ENCODE measurements around the gene UST.

Gene UST

DNA sequence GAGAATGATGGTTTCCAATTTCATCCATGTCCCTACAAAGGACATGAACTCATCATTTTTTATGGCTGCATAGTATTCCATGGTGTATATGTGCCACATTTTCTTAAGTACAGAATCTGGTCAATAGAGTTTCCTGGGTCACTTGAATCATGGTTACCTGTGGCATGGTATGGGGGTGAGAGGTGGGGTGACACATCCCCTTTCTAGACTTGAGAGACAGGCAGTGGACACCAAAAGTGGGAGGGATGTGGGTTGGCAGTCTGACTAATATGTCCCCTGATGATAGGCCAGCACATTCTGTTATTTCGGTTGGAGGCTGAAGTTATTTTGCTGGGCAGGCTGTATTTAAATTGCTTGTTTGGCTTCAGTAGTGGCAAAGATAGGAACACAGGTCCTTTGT lies 78.1 kb downstream of the UST start:
- H3K4me2 ChIP-seq: 0 out of 22 replicates have a peak overlapping the region, but pooled peaks of 1 of the 11 experiments have one; percentile 3
- H3K4me3 ChIP-seq: no peak overlapping the region
- H3K36me3 ChIP-seq: no peaks in the 10 kb centered on the region; a peak in 1 of 22 replicates
- TF ChIP-seq Cebpa-rat (IDR thresholded peaks at IDR 0.05): no peak
- H3K27ac ChIP-seq: no peak overlapping the region
- no peaks in the 10 kb centered on the region for H3K27me3 ChIP-seq
- H4K20me1 ChIP-seq: peaks cover 0 to 81% (median 0%) of the 10 kb centered on the region in 11 experiments; a peak in 5 of 22 replicates
- peaks cover 0 to 7% (median 0%) of the 10 kb centered on the region in 11 experiments; a peak in 8 of 22 replicates for H3K9me3 ChIP-seq (replicated peaks in 1 of 11)
- H3K9ac ChIP-seq: no peak overlapping the region
- peaks cover 13 to 35% (median 15%) of the 10 kb centered on the region in 10 experiments; a peak in 19 of 20 replicates for H3K4me1 ChIP-seq

DNA sequence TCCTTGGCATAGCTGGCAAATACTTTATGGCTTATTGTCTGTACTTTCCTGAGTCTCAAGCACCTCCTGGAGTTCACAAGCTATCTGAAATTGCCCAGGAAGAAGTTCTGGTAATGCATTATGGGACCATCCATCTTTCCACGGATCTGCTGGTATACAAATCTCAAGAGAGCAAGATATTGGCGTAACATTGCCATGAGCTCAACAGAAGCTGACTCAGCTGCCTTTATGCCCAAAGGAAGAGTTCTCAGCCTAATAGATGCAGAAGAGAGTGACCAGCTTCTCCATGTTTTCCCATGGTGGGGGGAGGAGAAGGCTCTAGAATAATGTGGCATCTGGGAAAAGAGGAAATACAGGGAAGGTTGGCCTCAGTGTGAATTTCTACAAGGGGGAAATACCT lies 78.7 kb downstream of the UST start:
- no peak overlapping the region for H3K4me3 ChIP-seq
- peaks cover 0 to 7% (median 0%) of the 10 kb centered on the region in 11 experiments; a peak in 8 of 22 replicates for H3K9me3 ChIP-seq (replicated peaks in 1 of 11)
- TF ChIP-seq Cebpa-rat (IDR thresholded peaks at IDR 0.05): no peak
- H3K4me1 ChIP-seq: peaks cover 17 to 40% (median 20%) of the 10 kb centered on the region in 10 experiments
- H3K4me2 ChIP-seq: 0 out of 22 replicates have a peak overlapping the region, but pooled peaks of 2 of the 11 experiments have one; percentile 3 to 17
- H4K20me1 ChIP-seq: peaks cover 0 to 83% (median 0%) of the 10 kb centered on the region in 11 experiments; a peak in 5 of 22 replicates
- H3K36me3 ChIP-seq: no peaks in the 10 kb centered on the region; a peak in 1 of 22 replicates
- no peak overlapping the region for H3K27ac ChIP-seq
- H3K9ac ChIP-seq: no peak overlapping the region
- H3K27me3 ChIP-seq: no peaks in the 10 kb centered on the region

DNA sequence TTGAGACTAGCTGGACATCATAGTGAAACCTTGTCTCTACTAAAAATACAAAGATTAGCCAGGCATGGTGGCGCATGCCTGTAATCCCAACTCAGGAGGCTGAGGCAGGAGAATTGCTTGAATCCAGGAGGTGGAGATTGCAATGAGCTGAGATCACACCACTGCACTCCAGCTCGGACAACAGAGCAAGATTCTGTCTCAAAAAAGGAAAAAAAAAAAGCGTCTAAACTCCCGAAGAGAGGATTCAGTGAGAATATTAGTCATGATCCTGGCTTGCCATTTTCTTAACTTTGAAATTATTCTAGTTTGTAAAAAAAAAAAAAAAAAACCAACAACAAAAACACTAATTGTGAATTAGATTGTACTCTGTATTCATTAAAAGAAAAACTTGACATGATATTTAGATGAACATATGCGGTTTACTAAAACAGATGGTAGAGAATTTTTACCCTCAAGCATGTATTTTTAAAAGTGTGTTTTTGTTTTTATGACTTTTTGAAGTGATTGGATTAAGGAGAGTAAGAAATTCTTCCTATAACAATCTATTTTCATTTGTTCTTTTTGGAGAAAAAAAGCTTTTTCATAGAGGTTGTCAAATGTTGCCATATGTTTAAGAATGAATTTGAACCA lies 80.7 kb downstream of the UST start:
- Histone ChIP-seq H3K4me3 (no peak overlapping the region), H3K4me2 (no peak overlapping the region), H3K27me3 (no peaks in the 10 kb centered on the region), H4K20me1 (peaks cover 0 to 87% (median 0%) of the 10 kb centered on the region in 11 experiments; a peak in 5 of 22 replicates), H3K36me3 (no peaks in the 10 kb centered on the region; a peak in 3 of 22 replicates), H3K27ac (no peak overlapping the region), H3K4me1 (peaks cover 17 to 52% (median 27%) of the 10 kb centered on the region in 10 experiments), H3K9me3 (replicated peaks in 1 of 11) (peaks cover 0 to 7% (median 0%) of the 10 kb centered on the region in 11 experiments; a peak in 8 of 22 replicates), H3K9ac (no peak overlapping the region)
- TF ChIP-seq Cebpa-rat (IDR thresholded peaks at IDR 0.05): no peak

DNA sequence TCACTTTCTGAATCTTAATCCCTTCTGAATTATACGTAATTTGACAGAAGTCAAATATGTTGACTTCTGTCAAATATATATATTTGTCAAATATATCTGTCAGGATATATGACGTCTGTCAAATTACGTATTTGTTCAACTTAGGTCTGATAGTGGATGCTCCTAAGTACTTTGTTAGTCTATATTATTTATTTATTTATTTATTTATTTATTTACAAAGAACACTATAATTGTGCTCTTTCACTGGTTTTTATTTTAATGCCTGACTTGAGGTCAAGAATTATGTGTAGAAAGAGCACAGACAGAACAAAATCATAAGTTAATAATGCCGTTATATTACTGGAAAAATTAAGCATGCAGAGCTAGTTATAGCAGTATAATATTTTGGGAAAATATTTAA lies 81.2 kb downstream of the UST start:
- peaks cover 17 to 49% (median 26%) of the 10 kb centered on the region in 10 experiments for H3K4me1 ChIP-seq
- TF ChIP-seq Cebpa-rat (IDR thresholded peaks at IDR 0.05): no peak
- H3K36me3 ChIP-seq: no peaks in the 10 kb centered on the region; a peak in 3 of 22 replicates
- H3K9ac ChIP-seq: no peak overlapping the region
- H3K9me3 ChIP-seq (replicated peaks in 1 of 11): peaks cover 0 to 7% (median 0%) of the 10 kb centered on the region in 11 experiments; a peak in 8 of 22 replicates
- H3K27me3 ChIP-seq: no peaks in the 10 kb centered on the region
- H3K27ac ChIP-seq: no peak overlapping the region
- H3K4me3 ChIP-seq: no peak overlapping the region
- H4K20me1 ChIP-seq: peaks cover 0 to 83% (median 0%) of the 10 kb centered on the region in 11 experiments; a peak in 5 of 22 replicates
- H3K4me2 ChIP-seq: no peak overlapping the region

DNA sequence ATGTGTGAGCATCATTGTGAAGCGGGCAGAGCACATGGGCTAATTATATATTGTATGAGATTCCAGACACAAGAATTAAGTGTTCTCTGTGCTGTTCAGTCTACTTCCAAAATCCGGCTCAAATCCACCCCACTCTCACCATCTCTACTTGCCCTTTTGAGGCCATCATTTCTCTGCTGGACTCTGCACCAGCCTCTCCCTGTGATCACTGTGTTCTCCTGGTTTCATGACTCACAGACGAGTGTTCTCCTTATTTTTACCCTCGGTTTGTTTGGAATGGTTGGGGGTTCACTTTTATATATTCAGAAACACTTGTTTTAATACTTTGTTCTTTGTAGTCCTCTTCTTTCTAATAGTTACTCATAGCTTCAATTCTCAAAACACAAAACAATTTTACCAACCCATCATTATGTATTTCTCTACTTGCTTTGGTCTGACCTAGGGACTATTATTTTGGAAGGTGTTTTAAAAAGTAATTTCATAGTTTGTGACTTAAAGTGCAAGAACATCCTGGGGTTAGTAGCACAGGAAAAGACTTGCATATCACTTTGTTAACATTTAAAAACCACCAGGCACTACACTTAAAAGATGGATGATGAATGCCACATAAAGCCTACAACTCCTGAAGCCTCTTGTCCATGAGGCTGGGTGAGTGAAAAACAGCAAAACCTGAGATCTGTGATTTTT lies 82.7 kb downstream of the UST start:
- Histone ChIP-seq H3K27ac (no peak overlapping the region), H3K4me1 (peaks cover 5 to 35% (median 13%) of the 10 kb centered on the region in 10 experiments; a peak in 15 of 20 replicates), H3K4me2 (peak overlapping the region in 5 of 11 experiments; percentile 12 to 49 (median 31); a peak in 4 of 22 replicates), H3K36me3 (no peaks in the 10 kb centered on the region; a peak in 3 of 22 replicates), H3K9ac (no peak overlapping the region), H3K27me3 (no peaks in the 10 kb centered on the region), H3K4me3 (no peak overlapping the region), H4K20me1 (peaks cover 0 to 78% (median 0%) of the 10 kb centered on the region in 11 experiments; a peak in 4 of 22 replicates), H3K9me3 (replicated peaks in 1 of 11) (peaks cover 0 to 7% (median 0%) of the 10 kb centered on the region in 11 experiments; a peak in 8 of 22 replicates)
- TF ChIP-seq Cebpa-rat (IDR thresholded peaks at IDR 0.05): no peak

DNA sequence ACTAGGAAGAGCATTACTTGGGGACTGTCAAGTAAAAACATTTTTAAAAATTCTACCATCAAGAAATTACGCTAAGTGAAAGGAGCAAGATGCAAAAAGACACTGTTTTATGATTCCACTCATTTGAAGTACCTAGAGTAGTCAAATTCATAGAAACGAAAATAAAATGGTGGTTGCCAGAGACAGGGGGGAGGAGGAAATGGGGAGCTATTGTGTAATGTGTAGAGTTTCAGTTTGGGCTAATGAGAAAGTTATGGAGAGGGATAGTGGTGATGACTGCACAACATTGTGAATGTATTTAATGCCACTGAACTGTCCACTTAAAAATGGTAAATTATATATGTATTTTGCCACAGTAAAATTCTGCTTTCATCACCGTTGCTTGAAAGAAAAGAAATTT lies 83.8 kb downstream of the UST start:
- Histone ChIP-seq H3K4me1 (peaks cover 5 to 31% (median 13%) of the 10 kb centered on the region in 10 experiments; a peak in 15 of 20 replicates), H3K9ac (no peak overlapping the region), H3K27me3 (no peaks in the 10 kb centered on the region), H3K36me3 (no peaks in the 10 kb centered on the region; a peak in 3 of 22 replicates), H3K4me2 (peak overlapping the region in 10 of 11 experiments; percentile 0 to 52 (median 26); a peak in 15 of 22 replicates), H4K20me1 (peaks cover 0 to 81% (median 0%) of the 10 kb centered on the region in 11 experiments; a peak in 5 of 22 replicates), H3K4me3 (no peak overlapping the region), H3K27ac (no peak overlapping the region), H3K9me3 (replicated peaks in 1 of 11) (peaks cover 0 to under 1% (median 0%) of the 10 kb centered on the region in 11 experiments; a peak in 2 of 22 replicates)
- no peak for TF ChIP-seq Cebpa-rat (IDR thresholded peaks at IDR 0.05)

DNA sequence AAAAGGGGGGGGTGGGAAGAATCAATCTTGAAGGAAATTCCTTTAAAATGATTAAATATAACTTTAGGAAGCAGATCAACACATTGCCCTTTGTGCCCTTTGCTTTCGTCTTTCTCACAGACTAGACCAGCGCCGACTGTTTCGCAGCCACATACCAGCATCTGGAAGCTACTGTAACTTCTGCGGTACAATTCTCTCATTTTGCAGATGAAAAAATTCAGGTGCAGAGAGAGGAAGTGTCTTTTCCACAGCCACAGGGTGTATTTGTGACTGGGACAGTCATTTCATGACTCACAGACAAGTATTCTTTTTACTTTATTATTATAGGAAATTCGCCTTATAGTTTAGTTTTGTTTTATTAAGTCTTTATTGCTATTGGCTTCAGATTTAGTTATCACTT lies 84.2 kb downstream of the UST start:
- Histone ChIP-seq H3K9me3 (replicated peaks in 1 of 11) (no peaks in the 10 kb centered on the region; a peak in 2 of 22 replicates), H3K9ac (no peak overlapping the region), H3K4me2 (peak overlapping the region in 6 of 11 experiments; percentile 21 to 52 (median 46); a peak in 5 of 22 replicates), H3K27ac (no peak overlapping the region), H3K36me3 (no peaks in the 10 kb centered on the region; a peak in 2 of 22 replicates), H3K4me3 (no peak overlapping the region), H3K27me3 (no peaks in the 10 kb centered on the region), H3K4me1 (peaks cover 5 to 27% (median 13%) of the 10 kb centered on the region in 10 experiments; a peak in 15 of 20 replicates), H4K20me1 (peaks cover 0 to 81% (median 0%) of the 10 kb centered on the region in 11 experiments; a peak in 5 of 22 replicates)
- TF ChIP-seq Cebpa-rat (IDR thresholded peaks at IDR 0.05): no peak

DNA sequence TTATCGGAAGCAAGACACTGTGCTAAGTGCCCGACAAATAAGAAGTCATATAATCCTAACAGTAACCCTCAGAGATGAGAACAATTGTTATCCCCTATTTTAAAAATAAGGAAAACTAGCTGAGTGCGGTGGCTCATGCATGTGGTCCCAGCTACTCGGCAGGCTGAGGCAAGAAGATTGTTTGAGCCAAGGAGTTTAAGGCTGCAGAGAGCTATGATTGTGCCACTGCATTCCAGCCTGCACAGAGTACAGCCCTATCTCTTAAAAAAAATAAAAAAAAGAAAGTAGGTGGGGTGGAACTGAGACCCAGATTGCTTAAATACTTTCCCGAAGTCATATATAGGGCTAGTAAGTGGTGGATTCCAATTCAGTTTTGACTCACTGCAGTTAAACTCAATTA lies 84.7 kb downstream of the UST start:
- Histone ChIP-seq H3K27me3 (no peaks in the 10 kb centered on the region), H3K4me2 (no peak overlapping the region), H3K4me1 (peaks cover 5 to 26% (median 13%) of the 10 kb centered on the region in 10 experiments; a peak in 15 of 20 replicates), H3K9ac (no peak overlapping the region), H4K20me1 (peaks cover 0 to 81% (median 0%) of the 10 kb centered on the region in 11 experiments; a peak in 5 of 22 replicates), H3K36me3 (no peaks in the 10 kb centered on the region; a peak in 2 of 22 replicates), H3K4me3 (no peak overlapping the region), H3K27ac (no peak overlapping the region), H3K9me3 (replicated peaks in 1 of 11) (no peaks in the 10 kb centered on the region; a peak in 1 of 22 replicates)
- no peak for TF ChIP-seq Cebpa-rat (IDR thresholded peaks at IDR 0.05)

Measured in BLaER1 treated with 17β-estradiol and CSF1 and Interleukin-3, amounts not matched to agents 10 nM and 100 nM (cell line).